HG02642 (cell line): ENCODE results near the gene CCDC154.
"Not testable (repeated sequence)": the region's sequence is repeated elsewhere in the genome, so short reads cannot be mapped to it uniquely, and the experiment has no call there.

ENCODE experiments used
- ATAC-seq: cut with Tn5 transposase; IDR thresholded peaks from one replicate; pipeline ENCODE4 v1.9.1; 2021; ENCODE audit warnings: mild to moderate bottlenecking; ENCODE audit not compliant: unreplicated experiment, poor library complexity

The CCDC154 gene

DNA sequence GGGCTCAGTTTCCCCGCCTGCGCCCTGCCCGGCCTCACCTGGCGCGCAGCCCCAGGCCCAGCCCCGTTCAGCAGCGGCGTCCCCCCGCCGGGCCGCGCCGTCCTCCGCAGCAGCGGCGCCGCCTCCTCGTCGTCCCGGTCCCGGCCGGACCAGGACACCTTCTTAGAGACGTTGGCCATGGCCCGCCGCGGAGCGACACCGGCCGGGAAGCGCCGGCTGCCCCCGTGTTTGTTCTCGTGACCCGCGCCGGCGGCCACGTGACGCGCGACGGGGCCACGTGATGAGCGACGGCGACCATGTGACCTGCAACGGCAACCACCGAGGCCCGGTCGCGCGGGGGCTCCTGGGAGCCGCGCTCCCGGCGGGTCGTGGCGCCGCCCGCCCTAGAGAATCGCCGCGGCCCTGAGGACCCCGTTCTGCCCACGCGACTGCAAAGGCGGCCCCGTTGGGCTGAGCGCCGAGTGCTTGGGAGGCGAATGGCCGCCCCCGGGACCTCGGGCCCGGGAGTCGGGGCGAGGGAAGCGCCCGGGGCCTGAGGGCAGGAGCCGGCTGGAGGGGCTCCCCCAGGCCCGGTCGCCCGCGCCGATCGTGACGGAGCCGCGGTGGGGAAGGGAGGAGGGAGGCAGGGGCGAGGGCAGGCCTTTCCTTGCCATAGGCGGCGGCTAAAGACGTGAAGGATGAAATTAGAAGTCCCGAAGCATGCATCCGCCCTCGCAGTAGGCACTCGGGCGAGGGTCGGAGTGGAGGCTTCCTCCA, 30.6 kb upstream of the CCDC154 start, which contains the start of gene CLCN7:
Gene CLCN7, minus strand, starts transcription at position 233 of the 756 bp plus-strand sequence. Its CDS starts 54 bp downstream, at position 179.
- ATAC-seq, result peak; percentile 90

DNA sequence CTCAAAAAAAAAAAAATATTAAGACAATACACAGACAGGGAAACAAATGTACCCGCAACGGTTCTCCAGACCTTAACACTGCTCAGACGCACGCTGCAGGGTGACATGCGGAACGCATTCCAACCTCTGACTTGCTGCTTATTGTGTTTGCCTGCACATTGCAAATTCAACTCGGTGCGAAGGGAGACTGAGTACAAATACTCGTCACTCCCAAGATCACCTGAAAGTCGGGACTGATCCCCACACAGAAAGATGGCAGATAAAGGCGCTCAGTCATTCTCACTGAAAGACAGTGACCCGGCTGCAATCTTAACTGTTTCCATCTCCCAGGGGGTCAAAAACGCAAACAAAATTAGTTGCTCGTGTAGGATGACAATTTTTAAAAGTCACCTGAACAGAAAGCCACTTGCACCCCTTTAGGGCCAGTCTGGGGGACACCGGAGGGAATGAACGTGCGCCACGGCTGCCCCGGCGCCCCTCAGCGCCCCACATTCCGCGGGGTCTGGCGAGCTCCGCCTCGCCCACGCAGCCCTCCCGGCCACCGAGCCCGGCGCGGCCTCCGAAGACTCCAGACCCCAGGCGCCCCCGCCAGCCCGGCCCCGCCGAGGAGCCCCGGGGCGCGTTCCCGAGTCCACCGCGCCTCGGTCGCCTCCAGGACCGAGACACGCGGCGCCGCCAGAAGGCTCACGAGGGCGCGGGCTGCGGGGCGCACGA, 29.9 kb upstream of the CCDC154 start:
- peak; percentile 27 for ATAC-seq

DNA sequence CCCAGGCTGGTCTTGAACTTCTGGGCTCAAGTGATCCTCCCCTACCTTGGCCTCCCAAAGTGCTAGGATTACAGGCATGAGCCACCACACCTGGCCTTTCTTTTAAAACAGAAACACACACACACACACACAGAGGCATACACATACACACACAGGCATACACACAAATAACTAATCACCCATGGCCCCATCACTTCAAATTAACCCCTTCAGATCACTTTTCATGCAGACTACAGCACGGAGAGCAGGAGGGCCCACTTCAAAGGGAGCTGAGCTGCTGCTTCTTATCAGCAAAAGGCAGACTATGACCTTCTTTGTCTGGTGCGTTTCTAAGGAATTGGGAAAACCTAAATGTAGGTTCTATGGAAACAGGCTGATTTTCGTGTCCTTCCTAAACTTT, 28.6 kb upstream of the CCDC154 start:
- ATAC-seq, result no peak

DNA sequence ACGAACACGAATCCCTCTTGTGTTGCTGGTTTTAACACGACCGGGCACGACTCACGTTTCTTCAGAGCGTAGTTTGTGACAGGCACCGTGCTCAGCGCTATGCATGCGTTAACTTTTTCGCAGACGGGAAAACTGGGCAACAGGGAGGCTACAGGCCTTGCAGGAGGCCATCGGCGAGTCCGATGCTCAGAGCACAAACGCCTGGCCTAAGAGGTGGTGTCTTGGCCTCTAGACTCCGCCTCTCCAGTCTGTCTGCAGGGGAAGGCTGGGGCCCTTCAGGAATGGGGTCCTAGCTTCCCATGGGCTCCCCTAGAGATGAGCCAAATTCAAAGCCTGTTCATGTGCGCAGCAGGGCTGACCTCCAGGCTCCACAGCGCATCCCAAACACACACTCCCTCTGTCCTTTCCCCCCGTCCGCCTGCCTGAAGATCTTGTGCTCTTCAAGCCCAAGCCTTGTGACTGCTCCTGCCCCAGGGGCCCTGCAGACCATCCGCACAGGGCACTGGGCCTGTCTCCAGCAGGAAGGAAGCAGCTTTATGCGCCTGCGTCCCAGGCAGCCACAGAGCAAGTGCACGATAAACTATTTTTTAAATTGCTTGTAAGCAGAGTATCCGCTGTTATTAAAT, 27.3 kb upstream of the CCDC154 start:
- ATAC-seq, result no peak

DNA sequence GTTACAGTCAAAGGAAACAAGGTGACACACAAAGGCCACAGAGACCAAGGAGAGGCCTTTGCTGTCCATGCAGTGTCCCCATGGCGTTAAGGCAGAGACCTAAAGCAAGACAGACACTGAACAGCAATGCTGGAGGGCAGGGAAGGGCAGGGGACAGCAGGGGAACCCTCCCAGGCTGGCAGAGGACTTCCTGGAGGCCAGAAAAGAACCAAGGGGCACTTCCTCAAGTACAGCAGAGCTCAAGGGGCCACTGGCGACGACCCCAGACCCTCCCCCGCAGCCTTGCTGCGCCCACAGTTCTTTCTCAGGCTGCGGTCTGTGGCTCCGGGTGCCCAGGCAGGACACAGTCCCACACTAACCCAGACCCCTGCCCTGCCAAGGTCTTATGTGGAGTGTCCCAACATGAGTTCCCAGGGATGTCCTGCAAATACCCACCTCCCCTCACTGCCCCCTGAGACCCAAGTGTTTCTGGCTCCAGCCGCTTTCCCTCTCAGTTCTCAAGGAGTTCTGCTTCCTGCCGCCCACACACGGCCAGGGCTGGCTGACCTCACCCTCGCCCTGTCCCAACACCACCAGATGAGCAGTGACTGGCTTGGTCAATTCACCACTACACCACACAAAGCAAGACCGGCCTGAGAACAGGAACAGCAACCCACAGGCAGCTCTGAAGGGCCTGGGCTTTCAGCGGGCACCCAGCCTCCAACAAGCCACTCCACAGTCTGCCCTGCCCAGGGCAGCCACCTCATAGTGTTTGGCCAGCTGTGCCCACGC, 26.3 kb upstream of the CCDC154 start:
- no peak for ATAC-seq

DNA sequence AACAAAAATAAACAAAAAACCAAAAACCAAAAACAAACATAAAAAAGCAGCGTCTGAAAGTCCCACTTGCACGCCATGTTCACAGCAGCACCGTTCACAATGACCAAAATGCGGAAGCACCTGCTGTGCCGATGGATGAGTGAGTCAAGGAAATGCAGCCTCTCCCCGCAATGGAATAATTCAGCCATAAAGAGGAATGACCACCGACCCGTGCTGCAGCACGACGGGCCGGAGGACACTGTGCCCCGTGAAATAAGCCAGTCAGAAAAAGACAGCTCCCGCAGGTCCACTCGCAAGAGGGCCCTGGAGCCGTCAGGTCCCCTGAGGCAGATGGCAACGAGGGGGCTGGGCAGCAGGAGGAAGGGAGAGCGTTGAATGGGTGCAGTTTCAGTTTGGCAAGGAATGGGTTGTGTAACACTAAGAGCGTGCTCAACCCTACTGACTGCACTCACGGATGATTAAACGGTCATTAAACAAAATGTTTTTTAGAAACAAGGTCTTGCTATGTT, 25.4 kb upstream of the CCDC154 start:
- no peak for ATAC-seq

DNA sequence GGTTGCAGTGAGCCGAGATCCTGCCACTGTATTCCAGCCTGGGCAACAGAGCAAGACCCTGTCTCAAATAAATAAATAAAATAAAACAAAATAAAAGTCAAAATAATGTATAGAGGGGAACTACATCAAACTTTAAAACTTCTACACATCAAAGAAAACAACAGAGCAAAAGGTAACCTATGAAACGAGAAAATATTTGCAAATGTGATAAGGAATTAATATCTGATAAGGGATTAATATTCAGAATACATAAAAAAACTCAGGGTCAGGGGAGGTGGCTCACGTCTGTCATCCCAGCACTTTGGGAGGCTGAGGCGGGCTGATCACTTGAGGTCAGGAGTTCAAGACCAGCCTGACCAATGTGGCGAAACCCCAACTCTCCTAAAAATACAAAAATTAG, 24.8 kb upstream of the CCDC154 start:
- not testable (repeated sequence) for ATAC-seq

DNA sequence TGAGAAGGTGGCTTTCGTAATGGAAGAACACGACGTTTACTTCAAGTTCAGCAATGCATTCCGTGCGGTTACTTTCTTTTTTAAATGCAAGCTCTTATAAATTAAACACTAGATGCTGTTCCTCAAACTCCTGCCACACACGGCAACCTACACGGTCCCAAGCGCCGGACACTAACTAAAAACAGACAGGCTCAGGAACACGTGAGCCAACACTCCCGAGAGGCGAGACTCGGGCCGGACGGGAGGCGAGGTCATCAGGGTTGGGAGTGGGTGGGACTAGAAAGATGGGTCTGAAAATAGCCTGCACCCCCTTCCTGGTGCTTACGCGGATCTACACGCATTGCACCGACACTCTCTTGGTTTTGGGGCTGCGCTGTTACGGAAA, 24.1 kb upstream of the CCDC154 start:
- no peak for ATAC-seq

DNA sequence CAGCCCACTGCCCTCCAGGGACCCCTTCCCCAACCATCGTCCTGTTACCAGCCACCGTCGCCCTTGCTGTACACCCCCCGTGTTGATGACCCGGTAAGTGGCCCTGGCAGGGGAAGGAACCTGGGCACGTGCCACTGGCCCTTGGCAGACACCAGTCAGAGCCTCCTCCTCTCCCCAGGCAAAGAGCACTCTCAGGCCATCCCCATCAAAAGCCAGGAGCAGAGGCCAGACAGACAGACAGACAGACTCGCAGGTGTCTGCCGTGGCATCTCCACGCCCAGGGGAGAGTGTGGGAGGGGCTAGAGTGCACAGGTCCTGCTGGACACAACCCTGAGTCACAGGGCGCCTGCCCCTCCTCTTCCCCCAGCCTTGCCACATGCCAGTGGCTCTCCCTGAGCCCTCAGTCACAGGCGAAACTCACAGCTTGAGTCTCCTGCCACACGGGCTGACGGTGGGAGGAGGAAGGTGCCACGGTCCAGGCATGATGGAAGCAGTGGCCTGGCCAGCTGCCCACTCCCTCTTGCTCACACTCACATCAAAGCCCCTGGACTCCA, 22.7 kb upstream of the CCDC154 start:
- ATAC-seq, result no peak

DNA sequence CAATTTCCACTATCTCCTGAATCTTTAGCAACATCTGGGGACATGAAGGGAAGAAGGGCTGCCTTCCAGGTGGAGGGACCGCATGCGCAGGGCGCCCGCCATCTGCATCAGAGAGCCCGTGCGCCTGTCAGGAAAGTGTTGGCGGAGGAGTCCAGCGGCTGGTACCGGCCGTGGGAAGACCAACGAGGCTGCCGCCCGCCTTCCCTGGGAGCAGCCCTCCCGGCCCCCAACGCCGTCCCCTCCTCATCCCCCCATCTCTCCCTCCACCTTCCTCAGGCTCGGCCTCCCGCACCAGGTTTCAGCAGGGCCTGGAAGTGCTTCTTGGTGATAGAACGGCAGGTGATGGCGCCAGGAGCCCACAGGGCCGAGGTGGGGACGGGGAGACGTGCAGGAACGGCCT, 21.7 kb upstream of the CCDC154 start:
- no peak for ATAC-seq

DNA sequence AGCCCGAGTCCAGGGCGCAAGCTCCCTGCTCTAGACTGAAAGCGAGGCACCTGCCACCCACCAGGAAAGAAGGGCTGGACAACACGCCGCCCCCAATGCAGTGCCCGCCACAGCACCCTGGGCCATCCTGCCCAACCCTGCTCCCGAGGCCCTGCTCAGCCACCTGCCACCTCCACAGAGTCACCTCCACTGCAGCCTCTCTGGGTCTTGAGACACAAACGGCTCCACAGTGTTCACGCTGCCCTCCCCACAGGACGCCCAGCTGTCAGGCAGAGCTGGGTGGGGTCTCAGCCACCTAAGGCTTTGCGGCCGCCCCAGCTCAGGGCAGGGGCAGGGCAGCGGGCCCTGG, 21.2 kb upstream of the CCDC154 start:
- no peak for ATAC-seq

DNA sequence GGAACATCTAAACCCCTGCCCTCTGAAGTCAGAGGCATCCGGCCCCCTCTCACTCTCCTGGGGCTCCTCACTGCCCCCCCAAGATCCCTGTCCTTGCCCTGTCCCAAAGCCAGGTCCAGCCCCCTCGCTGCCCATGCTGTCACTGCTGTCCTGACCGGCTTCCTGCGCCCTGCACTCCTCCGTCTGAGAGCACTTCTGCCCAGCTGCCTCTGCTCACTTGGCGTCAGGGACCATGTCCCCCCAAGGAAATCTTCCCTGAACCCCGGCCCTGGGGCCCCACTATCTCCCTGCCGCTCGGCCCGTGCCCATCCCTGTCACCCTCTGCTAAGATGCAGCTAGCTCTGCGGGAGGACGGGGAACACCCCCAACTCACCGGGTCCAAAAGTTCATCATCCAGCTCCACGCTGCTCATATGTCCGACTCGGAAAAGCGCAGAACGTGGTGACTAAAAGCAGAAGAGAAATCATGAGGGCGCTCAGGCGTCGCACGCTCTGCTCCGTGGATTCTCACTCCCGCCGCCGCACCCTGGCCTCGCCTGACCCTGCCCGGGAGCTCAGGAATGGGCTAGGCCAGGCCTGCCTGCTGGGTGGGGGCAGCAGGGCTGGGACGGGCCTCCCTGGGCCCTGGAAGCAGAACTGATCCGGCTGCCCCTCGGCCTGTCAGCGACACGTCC, 20.7 kb upstream of the CCDC154 start:
- ATAC-seq, result no peak

DNA sequence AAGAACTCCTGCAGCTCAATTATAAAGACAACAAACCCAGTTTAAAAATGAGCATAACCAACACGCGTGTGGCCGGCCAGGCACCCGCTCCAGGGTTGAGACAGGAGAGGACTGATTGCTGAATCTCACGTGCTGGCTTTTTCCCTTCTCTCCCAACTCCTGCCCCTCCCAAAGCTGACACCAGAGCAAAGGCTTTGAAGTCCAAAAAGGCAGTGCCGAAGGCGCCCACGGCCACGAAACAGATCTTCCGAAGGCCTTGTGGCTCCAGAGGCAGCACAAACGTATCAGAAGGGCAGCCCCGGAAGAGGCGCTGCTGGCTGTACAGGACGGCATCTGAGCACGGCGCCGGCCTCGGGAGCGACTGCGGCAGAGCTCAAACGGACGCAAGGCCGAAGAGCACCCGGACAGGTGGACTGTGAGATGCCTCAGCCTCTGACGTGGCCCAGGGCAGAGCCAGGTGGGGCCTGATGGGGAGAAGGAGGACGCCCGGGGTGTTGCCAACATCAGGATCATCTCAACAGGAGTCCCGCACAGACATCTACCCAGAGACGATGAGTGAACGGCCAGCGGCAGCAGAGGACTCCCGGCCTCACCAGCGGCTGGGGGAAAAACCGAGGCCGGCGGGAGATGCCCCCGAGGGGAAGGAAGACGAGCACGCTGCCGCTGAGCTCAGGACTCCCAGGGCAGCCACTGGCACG, 20.0 kb upstream of the CCDC154 start:
- no peak for ATAC-seq

DNA sequence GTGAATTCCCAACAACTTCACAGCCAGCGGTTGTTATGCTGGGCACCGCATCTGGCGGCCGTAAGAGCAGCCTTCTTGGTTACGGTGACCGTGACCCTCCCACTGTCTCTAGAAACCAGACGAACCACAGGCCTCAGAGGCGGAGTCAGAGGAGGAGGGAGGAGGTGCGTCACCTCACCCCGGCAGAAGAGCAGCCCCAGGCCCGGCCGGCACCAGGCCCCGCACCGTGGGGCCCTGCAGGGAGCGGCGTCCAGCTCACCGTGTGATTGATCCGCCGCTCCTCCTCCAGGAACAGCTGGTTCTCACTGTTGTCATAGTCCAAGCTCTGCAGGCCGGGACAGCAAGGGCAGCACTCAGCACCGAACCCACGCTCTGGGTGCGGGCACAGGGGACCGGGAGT, 16.8 kb upstream of the CCDC154 start:
- no peak for ATAC-seq

DNA sequence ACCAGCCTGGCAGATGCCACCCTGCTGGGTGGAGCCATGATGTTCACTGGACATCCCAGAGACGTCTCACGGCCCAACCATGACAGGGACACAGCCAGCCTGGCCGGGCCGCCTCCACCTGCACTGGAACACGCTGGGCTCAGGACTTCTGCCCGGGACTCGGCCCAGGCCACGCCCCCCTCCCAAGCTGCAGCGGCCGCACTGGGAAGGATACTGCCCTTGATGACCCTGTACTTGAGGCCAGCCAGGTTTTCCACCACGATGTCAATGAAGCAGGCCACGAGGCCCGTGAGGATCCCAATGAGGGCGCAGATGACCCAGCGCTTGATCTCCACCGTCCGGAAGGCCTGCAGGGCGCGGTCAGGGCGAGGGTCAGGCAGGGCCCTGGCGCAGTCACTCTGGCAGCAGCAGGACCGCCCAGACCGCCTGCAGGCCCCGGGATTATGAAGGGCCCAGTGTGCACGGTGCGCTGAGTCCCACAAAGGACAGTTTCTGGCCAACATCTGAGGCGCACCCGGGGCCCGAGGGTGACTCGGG, 16.3 kb upstream of the CCDC154 start:
- ATAC-seq, result no peak

DNA sequence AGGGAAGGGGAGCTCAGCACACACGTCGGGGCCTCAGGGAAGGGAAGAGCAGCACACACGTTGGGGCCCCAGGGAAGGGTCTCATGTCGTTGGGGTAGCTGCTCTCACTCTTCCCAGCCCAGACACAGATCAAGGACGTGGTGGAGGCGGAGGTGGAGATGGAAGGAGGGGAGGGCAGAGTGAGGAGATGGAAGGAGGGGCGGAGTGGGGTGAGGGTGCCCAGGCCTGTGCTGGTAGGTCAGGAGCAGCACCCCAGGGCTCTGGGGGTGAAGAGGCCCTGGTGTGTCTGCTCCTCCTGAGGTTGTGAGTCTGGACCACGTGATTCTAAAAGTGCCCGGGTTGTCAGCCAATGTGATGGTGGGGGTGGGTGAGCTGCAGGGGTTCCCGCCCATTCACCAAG, 15.6 kb upstream of the CCDC154 start:
- ATAC-seq, result no peak

DNA sequence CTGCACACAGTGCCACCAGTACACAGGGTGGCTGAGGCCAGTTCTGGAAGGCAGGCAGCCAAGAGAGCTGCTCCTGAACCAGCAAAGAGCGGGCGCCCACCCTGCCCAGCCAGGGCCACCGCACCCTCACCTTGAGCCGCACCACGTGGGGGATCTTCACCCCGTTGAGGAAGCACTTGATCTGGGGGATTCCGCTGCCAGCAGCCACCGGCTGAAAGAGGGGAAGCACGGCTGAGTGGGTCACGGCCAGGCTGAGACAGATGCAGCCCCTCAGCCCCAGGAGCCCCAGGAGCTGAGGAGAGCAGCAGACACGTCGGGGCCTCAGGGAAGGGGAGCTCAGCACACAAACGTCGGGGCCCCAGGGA, 14.6 kb upstream of the CCDC154 start:
- no peak for ATAC-seq

DNA sequence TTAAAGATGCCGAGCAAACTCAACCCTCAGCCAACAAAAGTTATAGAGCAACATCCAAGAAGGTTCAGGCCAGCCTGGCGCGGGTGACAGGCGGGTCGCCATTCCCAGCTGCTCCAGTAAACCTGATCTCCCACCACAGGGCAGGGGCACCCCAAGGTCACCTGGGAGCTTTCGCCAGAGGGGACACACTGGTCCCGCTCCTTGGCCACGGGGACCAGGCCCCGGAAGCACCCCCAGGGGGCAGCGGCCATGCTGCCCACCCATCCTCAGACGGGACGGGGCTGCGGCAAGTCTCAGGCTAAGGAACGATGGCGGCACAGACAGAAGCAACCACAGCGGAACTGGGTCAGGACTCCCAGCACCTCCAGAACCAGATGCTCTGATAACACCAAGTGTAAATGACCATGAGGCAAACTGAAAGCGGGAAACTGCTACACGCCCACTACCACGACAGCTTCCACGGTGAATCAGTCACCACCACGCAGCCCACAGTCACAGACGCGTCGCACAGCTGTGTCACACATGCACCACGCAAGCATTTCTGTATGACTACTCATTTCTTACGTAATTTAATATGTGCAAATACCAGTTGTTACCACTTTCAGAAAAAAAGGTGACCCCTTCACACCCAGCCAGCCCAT, 14.1 kb upstream of the CCDC154 start:
- ATAC-seq, result no peak
